Stimulated activated CD8-positive, alpha-beta memory T cell treated with anti-CD3 and anti-CD28 coated beads, Interleukin-7, amount 100 ng/mL, for 4 hours (primary cell): ENCODE results near the gene AS3MT.
"Not testable (repeated sequence)": the region's sequence is repeated elsewhere in the genome, so short reads cannot be mapped to it uniquely, and the experiment has no call there.

Source experiments
- DNase-seq, 2 donors: peaks; one replicate each; pipeline ENCODE4 v3.0.0-alpha.2; 2020; ENCODE audit warnings: low read depth in 2 of 2

The AS3MT gene

GRCh38 chr10:102855731-102856436, 13.4 kb upstream of the AS3MT start:
- DNase-seq, result not testable (repeated sequence)

GRCh38 chr10:102856758-102857424, 12.4 kb upstream of the AS3MT start:
- no peak for DNase-seq

- DNase-seq, result no peak
These were observed 9.4 kb upstream of the AS3MT start for GRCh38 chr10:102859911-102860310.

- no peak for DNase-seq
These were observed 5.6 kb upstream of the AS3MT start for GRCh38 chr10:102863660-102864059.

- DNase-seq, result no peak
These were observed 3.6 kb upstream of the AS3MT start for GRCh38 chr10:102865620-102866019.

- no peak for DNase-seq
These were observed 386 bp upstream of the AS3MT start for GRCh38 chr10:102868911-102869257.

- DNase-seq, result no peak
These were observed 951 bp downstream of the AS3MT start for GRCh38 chr10:102870221-102870620.

- no peak for DNase-seq
These were observed 2.9 kb downstream of the AS3MT start for GRCh38 chr10:102872163-102872562.

- no peak for DNase-seq
These were observed 7.5 kb downstream of the AS3MT start for GRCh38 chr10:102876747-102877153.

GRCh38 chr10:102878629-102879028, 9.4 kb downstream of the AS3MT start:
- no peak for DNase-seq

- DNase-seq, result no peak
These were observed 11.0 kb downstream of the AS3MT start for GRCh38 chr10:102880256-102880655.

GRCh38 chr10:102888048-102888447, 18.8 kb downstream of the AS3MT start:
- DNase-seq, result no peak

GRCh38 chr10:102894466-102895213, 25.4 kb downstream of the AS3MT start:
- no peak for DNase-seq

GRCh38 chr10:102900006-102900405, 30.7 kb downstream of the AS3MT start:
- no peak for DNase-seq

GRCh38 chr10:102904346-102904745, 35.1 kb downstream of the AS3MT start:
- no peak for DNase-seq

GRCh38 chr10:102906507-102906906, 37.2 kb downstream of the AS3MT start:
- DNase-seq, result no peak

GRCh38 chr10:102914781-102915180, 45.5 kb downstream of the AS3MT start:
- no peak for DNase-seq

- no peak for DNase-seq
These were observed 46.9 kb downstream of the AS3MT start for GRCh38 chr10:102916173-102916572.

GRCh38 chr10:102917314-102917961, 48.2 kb downstream of the AS3MT start:
- peak; percentile 60 to 71 for DNase-seq

GRCh38 chr10:102917962-102918816, 48.9 kb downstream of the AS3MT start, which contains the start of gene CNNM2:
CNNM2 (plus strand) TSS chr10:102918294; CDS start chr10:102918481, 187 bp downstream.
- DNase-seq, result peak; percentile 100

- peak in 1 of 2 donors; percentile 7 for DNase-seq
These were observed 49.6 kb downstream of the AS3MT start for GRCh38 chr10:102918817-102919245.
